AG04449 (cell line): ENCODE results near the gene ATP2B2.

Experiments
- CTCF ChIA-PET: fragments of 350-600 bp; formaldehyde crosslinking; extraction: SDS; loops from one replicate; lab custom pipeline; 2021; ENCODE audit warnings: antibody characterized with exemption; lab: Yijun Ruan, JAX
- POLR2A ChIA-PET: fragments of 400-600, 350-600 bp; formaldehyde crosslinking; extraction: SDS; loops from one replicate; lab custom pipeline; 2020; ENCODE audit warnings: antibody characterized with exemption, inconsistent platforms; lab: Yijun Ruan, JAX
- DNase-seq: peaks from one replicate; pipeline ENCODE4 v3.0.0-alpha.2; 2010; ENCODE audit warnings: low read depth, low spot score
- H3K4me3 ChIP-seq: 2 replicates; pipeline ENCODE4 v1.5.1; 2011; ENCODE audit warnings: low read depth, mild to moderate bottlenecking, control low read depth, low read length
- TF ChIP-seq, protein P1 (sequence below): IDR thresholded peaks from one replicate; pipeline ENCODE4 v1.5.1; 2011; ENCODE audit warnings: mild to moderate bottlenecking, moderate library complexity, low read length, control low read depth, inconsistent platforms; ENCODE audit not compliant: insufficient read depth; ENCODE audit errors: missing control alignments

The ATP2B2 gene

DNA sequence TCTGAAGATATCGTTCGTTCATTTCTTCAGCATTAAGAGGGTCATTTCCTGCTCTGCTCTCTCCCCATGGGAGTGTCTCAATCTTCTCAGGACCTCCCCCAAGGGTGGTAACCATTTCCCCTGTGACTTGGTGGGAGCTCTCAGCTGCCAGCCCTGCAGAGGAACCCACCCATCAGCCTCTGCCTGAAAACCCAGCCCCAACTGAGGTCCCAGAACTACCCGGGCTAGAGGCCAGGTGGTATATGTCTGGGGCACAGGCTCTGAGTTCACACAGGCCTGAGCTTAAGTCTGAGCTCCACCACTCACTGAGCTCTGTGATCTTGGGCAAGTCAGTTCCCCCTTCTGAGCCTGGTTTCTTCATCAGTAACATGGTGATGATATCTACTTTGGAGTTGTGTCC lies 10.0 kb upstream of the ATP2B2 start:
- CTCF ChIA-PET = interaction anchor here (0.6 kb wide), 1 partner anchor 163 kb away, joined by 3 read pairs; no protein-coding TSS in a partner anchor
- TF ChIP-seq, protein P1, sequence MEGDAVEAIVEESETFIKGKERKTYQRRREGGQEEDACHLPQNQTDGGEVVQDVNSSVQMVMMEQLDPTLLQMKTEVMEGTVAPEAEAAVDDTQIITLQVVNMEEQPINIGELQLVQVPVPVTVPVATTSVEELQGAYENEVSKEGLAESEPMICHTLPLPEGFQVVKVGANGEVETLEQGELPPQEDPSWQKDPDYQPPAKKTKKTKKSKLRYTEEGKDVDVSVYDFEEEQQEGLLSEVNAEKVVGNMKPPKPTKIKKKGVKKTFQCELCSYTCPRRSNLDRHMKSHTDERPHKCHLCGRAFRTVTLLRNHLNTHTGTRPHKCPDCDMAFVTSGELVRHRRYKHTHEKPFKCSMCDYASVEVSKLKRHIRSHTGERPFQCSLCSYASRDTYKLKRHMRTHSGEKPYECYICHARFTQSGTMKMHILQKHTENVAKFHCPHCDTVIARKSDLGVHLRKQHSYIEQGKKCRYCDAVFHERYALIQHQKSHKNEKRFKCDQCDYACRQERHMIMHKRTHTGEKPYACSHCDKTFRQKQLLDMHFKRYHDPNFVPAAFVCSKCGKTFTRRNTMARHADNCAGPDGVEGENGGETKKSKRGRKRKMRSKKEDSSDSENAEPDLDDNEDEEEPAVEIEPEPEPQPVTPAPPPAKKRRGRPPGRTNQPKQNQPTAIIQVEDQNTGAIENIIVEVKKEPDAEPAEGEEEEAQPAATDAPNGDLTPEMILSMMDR = no peak
- no peak for DNase-seq
- H3K4me3 ChIP-seq = no peak overlapping the region
- POLR2A ChIA-PET = no interaction called here

DNA sequence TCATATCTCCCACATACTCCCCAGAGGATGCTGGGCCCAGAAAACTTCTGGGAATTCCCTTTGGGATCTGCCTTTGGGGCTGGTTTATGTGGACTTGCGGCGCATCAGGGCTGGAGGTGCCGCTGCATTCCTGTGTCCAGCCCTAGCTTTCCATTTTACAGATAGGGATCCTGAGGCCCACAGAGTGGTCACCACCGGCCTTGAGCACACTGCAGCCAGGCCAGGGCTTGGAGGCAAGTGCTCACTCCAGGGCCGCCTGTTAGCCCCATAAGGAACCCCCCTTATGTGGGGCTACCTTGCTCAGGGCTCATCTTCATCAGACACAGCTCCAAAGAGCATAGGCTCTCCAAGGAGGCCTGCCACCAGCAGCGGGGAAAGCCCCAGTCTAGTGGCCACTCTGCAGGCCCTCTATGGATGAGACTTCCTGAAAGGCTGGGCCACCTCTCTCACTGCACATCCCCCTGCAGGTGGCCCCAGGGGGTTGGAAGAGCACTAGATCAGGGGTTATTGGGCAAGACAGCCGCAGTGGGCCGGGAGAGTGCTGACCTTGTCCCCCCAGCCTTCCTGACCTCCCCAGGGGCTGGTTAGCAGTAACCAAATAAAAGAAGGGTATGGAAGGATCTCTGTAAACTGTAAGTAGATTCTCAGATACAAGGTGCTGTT lies 9.2 kb upstream of the ATP2B2 start:
- CTCF ChIA-PET = no interaction called here

DNA sequence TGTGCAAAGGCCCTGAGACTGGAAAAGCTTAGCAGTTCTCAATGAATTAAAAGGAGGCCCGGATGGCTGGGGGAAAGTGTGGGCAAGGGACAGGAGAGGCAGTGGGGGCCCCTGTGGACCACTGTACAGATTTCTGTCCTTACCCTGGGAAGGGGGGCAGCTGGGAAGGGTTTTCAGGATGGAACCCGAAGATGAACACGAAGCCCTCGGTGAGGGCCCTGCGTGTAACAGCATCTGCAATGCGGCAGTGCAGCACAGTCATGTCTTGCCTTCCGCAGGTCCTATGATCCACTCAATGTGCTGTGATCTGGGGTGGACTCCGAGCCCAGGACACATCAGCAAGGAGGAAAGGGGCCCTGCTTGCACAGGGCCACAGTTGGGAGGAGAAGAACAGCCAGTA lies 7.9 kb upstream of the ATP2B2 start:
- H3K4me3 ChIP-seq = no peak overlapping the region
- TF ChIP-seq, protein P1 = no peak
- POLR2A ChIA-PET = no interaction called here
- CTCF ChIA-PET = no interaction called here
- DNase-seq = no peak

More for the DNA sequence above, 9.2 kb upstream of the ATP2B2 start:
- no peak for DNase-seq
- H3K4me3 ChIP-seq = no peak overlapping the region
- TF ChIP-seq, protein P1 = no peak
- POLR2A ChIA-PET = no interaction called here

DNA sequence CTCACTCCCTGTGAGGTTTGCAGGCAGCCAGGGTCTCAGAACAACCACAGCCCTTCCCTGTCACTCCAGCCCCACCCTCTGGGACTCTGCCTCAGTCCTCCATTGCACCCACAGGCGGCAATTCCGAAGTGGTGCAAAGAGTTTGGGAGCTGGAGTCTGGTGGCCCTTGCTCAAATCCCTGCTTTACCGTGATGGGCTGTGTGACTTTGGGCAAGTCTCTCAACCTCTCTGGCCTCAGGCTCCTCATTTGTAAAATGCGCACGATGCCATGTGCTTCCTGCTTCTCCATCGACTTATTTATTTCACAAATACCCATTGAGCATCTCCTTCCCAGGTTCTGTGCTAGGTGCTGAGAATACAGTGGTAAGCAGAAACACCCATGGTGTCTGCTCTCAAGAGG lies 7.3 kb upstream of the ATP2B2 start:
- CTCF ChIA-PET = no interaction called here
- POLR2A ChIA-PET = no interaction called here
- H3K4me3 ChIP-seq = no peak overlapping the region
- DNase-seq = no peak
- TF ChIP-seq, protein P1 = no peak

- TF ChIP-seq, protein P1 = no peak
- POLR2A ChIA-PET = no interaction called here
- peak; percentile 51 for DNase-seq
Observed at GRCh38 chr3:10511809-10512494, 6.6 kb upstream of the ATP2B2 start.

DNA sequence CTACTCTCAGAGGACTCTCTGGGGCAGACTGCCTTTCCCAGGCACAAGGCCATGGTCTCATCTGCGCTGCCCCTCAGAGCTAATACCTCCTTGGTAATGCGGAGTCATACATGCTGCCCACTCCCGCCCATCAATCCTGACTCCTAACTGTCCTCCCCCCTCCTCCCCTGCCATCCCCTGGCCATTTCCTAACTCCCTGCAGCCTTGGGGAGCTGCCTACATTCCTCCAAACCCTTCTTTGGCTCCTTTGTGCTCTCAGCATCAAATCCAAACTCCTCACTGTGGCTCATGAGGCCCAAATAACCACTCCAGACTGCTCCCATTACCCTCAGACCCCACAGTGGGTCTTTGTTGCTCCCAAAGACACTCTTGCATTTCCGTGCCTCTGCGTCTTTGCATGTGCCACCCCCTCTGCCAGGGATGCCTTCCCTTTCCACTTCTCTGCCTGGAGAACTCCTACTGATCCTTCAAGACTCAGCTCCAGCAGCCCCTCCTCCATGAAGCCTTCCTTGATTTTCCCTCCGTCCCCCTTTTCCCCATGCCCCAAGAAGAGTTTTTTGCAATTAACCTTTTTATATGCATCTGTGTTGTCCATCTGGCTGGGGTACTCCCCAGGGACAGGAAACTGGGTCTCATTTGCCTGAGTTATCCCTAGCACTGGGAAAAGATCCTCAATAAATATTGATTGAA lies 5.5 kb upstream of the ATP2B2 start:
- ChIA-PET POLR2A (no interaction called here), CTCF (no interaction called here)
- TF ChIP-seq, protein P1 = no peak
- no peak for DNase-seq
- H3K4me3 ChIP-seq = no peak overlapping the region

More at GRCh38 chr3:10511809-10512494, 6.6 kb upstream of the ATP2B2 start:
- CTCF ChIA-PET = no interaction called here
- no peak overlapping the region for H3K4me3 ChIP-seq
